Measurements from ENCODE around the gene PLCG2.

PLCG2 gene

DNA sequence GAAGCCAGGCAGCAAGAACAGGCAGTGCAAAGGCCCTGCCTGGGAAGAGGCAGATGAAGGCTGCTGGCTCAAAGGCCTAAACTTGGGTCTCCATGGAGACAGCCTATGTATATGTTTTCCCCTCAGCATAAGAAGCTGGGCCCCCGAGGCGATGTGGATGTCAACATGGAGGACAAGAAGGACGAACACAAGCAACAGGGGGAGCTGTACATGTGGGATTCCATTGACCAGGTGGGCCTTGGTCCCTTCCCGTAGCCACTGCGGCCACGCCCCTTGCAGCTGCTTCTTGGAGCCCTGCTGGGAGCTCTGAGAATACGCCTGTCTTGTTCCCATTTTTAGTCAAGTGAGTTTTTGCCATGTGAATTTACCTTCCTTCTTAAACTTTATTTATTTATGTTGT is 126.2 kb downstream of the PLCG2 start:
- DNase-seq (ENCODE audit: low read depth in 1 of 2, low spot score in 1 of 2): no peak

DNA sequence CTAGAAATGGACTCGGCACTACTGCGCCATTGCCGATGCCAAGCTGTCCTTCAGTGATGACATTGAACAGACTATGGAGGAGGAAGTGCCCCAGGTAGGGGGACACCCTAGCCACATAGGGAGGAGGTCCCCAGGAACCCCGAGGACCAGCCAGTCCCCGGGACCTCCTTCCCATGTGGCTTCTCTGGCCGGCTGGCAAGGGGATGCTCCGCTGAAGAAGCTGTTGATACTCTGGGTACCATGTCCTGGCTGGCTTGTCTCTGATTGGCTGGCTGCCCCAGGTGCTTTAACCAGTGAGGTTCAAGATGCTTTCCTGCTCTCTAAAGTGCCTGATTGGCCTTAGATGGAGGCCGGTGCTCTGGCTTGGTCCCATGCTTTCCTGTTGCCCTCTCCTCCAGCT is 128.6 kb downstream of the PLCG2 start:
- DNase-seq (ENCODE audit: low read depth in 1 of 2, low spot score in 1 of 2): no peak

DNA sequence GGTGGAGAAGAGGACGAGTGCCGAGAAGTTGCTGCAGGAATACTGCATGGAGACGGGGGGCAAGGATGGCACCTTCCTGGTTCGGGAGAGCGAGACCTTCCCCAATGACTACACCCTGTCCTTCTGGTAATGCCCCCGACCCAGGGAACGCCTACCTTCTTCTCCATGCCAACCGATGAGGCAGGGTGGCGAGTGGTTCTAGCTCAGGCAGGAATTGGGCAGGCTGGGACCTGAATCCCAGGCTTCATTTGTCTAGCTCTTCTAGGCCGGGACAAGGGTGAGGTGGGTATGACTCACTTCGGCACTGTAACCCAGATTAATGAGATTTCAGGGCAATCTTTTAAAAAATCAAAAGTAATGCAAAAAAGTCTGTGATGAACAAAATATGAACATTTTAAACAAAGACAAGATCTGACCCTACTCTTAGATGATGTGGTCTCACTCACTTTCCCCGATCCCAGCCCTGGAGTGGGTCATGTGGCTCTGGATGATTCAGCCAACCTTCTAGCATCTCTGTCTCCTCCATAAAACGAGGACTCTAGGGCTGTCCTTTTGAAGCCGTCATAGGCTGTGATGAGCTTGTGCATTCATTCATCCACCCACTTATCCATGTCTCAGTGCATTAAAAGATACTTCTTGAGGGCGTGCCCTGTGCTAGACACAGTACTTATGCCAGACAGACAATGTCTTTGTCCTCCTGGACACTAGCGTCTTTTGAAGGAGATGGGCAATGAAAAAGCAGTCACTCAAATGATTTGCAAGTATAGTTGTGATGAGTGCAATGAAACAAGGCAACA is 129.6 kb downstream of the PLCG2 start:
- DNase-seq (ENCODE audit: low read depth in 1 of 2, low spot score in 1 of 2): no peak

DNA sequence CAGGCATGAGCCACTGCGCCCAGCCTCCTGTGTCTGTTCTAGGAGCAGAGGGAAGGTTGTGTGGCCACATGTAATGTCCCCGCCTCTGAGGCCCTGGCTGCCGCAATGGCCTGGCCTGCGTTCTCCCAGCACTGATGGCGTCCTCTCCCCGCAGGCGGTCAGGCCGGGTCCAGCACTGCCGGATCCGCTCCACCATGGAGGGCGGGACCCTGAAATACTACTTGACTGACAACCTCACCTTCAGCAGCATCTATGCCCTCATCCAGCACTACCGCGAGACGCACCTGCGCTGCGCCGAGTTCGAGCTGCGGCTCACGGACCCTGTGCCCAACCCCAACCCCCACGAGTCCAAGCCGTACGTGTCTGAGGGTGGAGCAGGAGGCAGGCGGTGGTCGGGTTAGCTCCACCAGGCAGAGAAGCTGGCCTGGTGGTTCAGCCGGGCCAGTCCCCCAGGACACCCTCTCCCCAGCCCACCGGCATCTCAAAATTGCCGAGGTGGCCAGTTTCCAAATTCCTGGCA is 131.3 kb downstream of the PLCG2 start:
- DNase-seq (ENCODE audit: low read depth in 1 of 2, low spot score in 1 of 2): no peak

- no peak for DNase-seq (ENCODE audit: low read depth in 1 of 2, low spot score in 1 of 2)
Measured at GRCh38 chr16:81912395-81912794, 133.3 kb downstream of the PLCG2 start.

GRCh38 chr16:81913222-81913621 is 134.1 kb downstream of the PLCG2 start:
- DNase-seq (ENCODE audit: low read depth in 1 of 2, low spot score in 1 of 2): no peak

DNA sequence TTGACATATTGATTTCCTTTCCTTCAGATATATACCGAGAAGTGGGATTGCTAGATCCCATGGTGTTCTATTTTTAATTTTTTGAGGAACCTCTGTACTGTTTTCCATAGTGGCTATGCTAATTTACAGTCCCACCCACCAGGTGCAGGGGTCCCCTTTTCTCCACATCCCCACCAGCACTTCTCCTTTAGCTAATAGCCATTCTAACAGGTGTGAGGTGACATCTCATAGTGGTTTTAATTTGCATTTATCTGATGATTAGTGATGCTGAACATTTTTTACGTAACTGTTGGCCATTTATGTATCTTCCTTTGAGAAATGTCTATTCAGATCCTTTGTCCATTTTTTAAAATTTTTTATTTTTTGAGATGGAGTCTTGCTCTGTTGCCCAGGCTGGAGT is 138.3 kb downstream of the PLCG2 start:
- DNase-seq (ENCODE audit: low read depth in 1 of 2, low spot score in 1 of 2): no peak

DNA sequence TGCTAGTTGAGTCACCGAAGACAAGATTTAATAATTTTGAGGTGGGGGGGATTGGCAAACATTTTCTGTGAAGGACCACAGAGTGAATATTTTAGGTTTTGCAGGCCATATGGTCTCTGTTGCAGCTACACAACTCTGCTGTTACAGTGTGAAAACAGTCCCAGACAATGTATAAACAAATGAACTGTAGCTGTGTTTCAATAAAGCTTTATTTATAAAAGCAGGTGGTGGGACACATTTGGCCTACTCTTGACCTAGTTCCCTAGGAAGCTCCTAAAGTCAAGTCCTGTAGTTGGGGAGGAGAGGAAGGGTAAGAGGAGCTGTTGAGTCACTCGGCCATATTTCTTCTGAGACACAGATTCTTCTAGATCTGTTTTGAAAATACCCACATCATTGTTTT is 139.8 kb downstream of the PLCG2 start:
- DNase-seq (ENCODE audit: low read depth in 1 of 2, low spot score in 1 of 2): no peak

GRCh38 chr16:81920498-81920897 is 141.4 kb downstream of the PLCG2 start:
- DNase-seq (ENCODE audit: low read depth in 1 of 2, low spot score in 1 of 2): no peak

DNA sequence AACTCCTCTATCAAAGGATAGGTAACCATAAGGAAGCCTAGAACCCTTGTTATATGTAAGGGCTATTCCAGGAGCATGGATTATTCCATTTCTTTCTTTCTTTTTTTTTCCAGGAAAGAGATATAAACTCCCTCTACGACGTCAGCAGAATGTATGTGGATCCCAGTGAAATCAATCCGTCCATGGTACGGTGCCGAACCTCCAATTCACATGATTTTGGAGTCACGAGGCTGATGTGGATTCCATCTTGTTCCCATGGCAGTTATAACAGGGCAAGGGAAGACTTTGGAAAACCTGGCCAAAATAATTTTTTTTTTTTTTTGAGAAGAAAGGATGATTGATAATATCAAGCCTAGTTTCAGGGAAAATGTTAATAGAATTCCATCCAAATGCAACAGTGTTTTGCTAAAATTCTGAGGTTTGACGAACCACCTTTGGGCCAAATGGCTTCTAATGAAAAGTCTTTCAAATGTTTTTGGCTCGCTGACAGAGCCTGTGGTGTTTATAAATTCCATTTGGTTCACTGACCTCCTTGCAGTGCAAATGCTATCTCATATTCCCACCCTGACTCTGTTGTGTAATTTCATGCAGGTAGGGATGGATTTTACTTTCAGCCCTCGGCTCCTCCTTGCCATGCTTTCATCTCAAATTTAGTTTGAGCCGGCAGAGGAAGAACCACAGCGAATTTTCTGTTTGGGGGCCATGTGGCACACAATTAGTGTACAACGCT is 142.2 kb downstream of the PLCG2 start:
- no peak for DNase-seq (ENCODE audit: low read depth in 1 of 2, low spot score in 1 of 2)

- DNase-seq (ENCODE audit: low read depth in 1 of 2, low spot score in 1 of 2): no peak
Measured at GRCh38 chr16:81921843-81922584, 142.9 kb downstream of the PLCG2 start.

- no peak for DNase-seq (ENCODE audit: low read depth in 1 of 2, low spot score in 1 of 2)
Measured at GRCh38 chr16:81923296-81923695, 144.2 kb downstream of the PLCG2 start.

- no peak for DNase-seq (ENCODE audit: low read depth in 1 of 2, low spot score in 1 of 2)
Measured at GRCh38 chr16:81925016-81925415, 145.9 kb downstream of the PLCG2 start.

- DNase-seq (ENCODE audit: low read depth in 1 of 2, low spot score in 1 of 2): no peak
Measured at GRCh38 chr16:81926036-81926435, 146.9 kb downstream of the PLCG2 start.

- no peak for DNase-seq (ENCODE audit: low read depth in 1 of 2, low spot score in 1 of 2)
Measured at GRCh38 chr16:81927561-81928185, 148.6 kb downstream of the PLCG2 start.

DNA sequence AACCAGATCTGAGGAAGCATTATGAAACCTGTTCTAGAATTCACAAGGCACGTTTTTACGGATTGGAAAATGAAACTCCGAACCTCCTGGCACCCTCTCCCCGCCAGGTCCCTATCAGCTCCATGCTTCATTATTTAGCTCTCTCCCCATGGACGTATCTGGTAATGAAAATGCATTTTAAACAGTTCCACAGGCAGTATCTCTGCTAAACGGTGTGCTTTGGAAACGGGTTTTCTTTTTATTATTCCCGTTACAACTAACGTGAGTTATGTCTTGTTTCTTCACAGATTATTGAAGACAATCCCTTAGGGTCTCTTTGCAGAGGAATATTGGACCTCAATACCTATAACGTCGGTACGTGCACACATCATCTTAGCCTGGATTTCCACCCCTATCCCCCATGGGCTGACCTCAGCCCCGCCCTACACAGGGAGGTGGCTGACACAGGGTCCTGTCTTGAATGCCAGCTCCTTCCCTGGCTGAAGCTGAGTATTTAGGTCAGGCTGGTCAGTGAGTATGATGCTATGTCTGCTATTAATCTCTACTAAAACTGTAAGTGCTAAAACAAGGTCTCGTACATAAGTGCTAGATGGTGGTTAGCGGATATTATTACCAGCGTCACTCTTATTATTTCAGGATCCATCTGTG is 149.3 kb downstream of the PLCG2 start:
- no peak for DNase-seq (ENCODE audit: low read depth in 1 of 2, low spot score in 1 of 2)

DNA sequence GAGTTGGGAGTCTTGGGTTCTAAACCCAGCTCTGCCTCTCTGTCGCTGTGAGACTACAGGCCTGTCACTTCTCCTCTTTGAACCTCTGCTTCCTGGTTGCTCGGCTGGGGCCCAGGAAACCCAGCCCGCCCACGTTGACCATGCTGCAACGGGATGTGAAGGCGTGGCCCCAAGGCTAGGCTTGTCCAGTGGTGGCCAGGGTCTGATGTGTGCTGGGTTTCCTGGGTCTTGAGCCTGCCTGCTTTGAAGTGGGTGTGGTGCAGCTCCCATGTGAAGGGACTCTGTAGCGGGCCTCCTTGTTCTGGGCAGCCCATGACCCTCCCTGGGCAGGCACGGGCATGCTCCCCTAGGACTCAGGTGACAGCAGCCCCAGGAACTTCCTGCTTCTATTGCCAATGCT is 149.9 kb downstream of the PLCG2 start:
- no peak for DNase-seq (ENCODE audit: low read depth in 1 of 2, low spot score in 1 of 2)

- no peak for DNase-seq (ENCODE audit: low read depth in 1 of 2, low spot score in 1 of 2)
Measured at GRCh38 chr16:81929841-81930240, 150.8 kb downstream of the PLCG2 start.

DNA sequence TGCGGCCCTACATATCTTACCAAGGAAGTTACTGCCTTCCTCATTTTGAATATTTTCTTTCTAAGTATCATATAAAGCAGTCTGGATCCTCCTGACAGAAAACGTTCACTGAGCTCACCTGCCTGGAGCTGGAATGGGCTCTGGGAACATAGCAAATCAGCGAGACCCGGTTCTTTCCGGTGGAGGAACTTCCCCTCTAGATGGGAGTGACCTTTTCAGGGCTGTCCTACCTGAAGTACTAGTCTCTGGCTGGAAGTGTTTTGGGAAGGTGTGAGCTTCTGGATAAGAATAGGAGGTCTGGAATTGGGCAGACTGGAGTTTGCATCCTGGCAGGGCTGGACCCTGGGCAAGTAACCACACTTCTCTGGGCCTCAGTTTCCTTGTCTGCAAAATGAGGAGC is 152.8 kb downstream of the PLCG2 start:
- DNase-seq (ENCODE audit: low read depth in 1 of 2, low spot score in 1 of 2): no peak

- DNase-seq (ENCODE audit: low read depth in 1 of 2, low spot score in 1 of 2): no peak
Measured at GRCh38 chr16:81932668-81933067, 153.6 kb downstream of the PLCG2 start.

DNA sequence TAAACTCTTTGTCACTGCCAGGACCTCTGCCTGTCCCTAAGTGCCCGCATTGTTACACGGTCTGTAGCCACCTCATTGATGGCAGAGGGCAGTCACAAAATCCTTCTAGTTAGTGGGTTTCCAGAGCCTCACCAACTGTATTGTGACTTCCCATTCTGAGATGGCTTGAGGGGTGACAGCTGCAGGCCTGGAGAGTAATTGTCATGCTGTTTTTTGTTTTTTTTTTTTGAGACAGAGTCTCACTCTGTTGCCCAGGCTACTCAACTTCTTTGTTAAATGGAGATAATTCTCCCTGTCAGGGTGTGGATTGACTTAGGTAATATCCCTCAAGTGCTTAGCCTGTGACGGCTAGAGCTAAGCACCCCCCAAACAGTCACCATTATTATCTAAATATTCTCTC is 154.3 kb downstream of the PLCG2 start:
- no peak for DNase-seq (ENCODE audit: low read depth in 1 of 2, low spot score in 1 of 2)
